CD14-positive monocyte (primary cell): Measurements from ENCODE around the gene TRIM47. TPM values are rescaled to one million over a fixed set of nuclear protein-coding genes. Genes with fewer than 3 reads are reported as not detected.

Experiments used
- DNase-seq, 3 donors: peaks; one replicate each; pipeline ENCODE4 v3.0.0-alpha.2; 2011 to 2022
- H2AFZ ChIP-seq: 2 replicates; pipeline ENCODE4 v1.6.0; 2012; ENCODE audit warnings: mild to moderate bottlenecking, low read depth, low read length, inconsistent platforms; ENCODE audit not compliant: insufficient read depth, poor library complexity, severe bottlenecking
- H3K27ac ChIP-seq, 2 donors: 1 replicate in 1 of 2; 2 replicates in 1 of 2; pipeline ENCODE4 v1.5.1; 2012 to 2013; ENCODE audit warnings: low read length in 2 of 2, control low read depth in 1 of 2, inconsistent platforms in 1 of 2, low read depth in 1 of 2, mild to moderate bottlenecking in 1 of 2
- H3K27me3 ChIP-seq, 2 donors: one replicate each; pipeline versions ENCODE4 v1.6.0 to v1.6.1; 2011 to 2013; ENCODE audit warnings: low read length in 2 of 2; ENCODE audit not compliant: control insufficient read depth in 2 of 2, insufficient read depth in 2 of 2
- H3K36me3 ChIP-seq, 2 donors: replicated peaks in 1 of 2; 1 replicate in 1 of 2; 2 replicates in 1 of 2; pipeline versions ENCODE4 v1.5.1 to v1.6.1; 2012 to 2013; ENCODE audit warnings: low read length in 2 of 2, control low read depth in 1 of 2, inconsistent platforms in 1 of 2, mild to moderate bottlenecking in 1 of 2; ENCODE audit not compliant: insufficient read depth in 2 of 2, control insufficient read depth in 1 of 2
- H3K4me1 ChIP-seq, 2 donors: 1 replicate in 1 of 2; 2 replicates in 1 of 2; pipeline versions ENCODE4 v1.5.1 to v1.6.1; 2012 to 2013; ENCODE audit warnings: low read length in 2 of 2, control low read depth in 1 of 2, inconsistent platforms in 1 of 2, mild to moderate bottlenecking in 1 of 2, moderate library complexity in 1 of 2; ENCODE audit not compliant: insufficient read depth in 2 of 2, control insufficient read depth in 1 of 2
- H3K4me2 ChIP-seq: replicated peaks from 2 replicates; pipeline ENCODE3; 2012; ENCODE audit warnings: low read length, moderate library complexity, mild to moderate bottlenecking; ENCODE audit not compliant: poor library complexity, severe bottlenecking; ENCODE audit errors: extremely low read depth
- H3K4me3 ChIP-seq, 3 experiments: fragments of 200-600 bp in 1 of 3; sonication (generic) in 1 of 3; replicated peaks in 1 of 3; 1 replicate in 2 of 3; 2 replicates in 1 of 3; pipeline ENCODE4 v1.5.1; 2011 to 2013; ENCODE audit warnings: low read length in 3 of 3, mild to moderate bottlenecking in 3 of 3, control low read depth in 2 of 3, low read depth in 2 of 3, inconsistent platforms in 1 of 3, moderate library complexity in 1 of 3
- H3K79me2 ChIP-seq: 2 replicates; pipeline ENCODE4 v1.6.0; 2012; ENCODE audit warnings: mild to moderate bottlenecking, control low read depth, inconsistent platforms, low read length, moderate library complexity; ENCODE audit not compliant: insufficient read depth
- H3K9ac ChIP-seq: 2 replicates; pipeline ENCODE4 v1.6.0; 2017; ENCODE audit warnings: low read length, mild to moderate bottlenecking; ENCODE audit not compliant: insufficient read depth, poor library complexity, severe bottlenecking
- H3K9me3 ChIP-seq, 2 donors: replicated peaks in 1 of 2; 1 replicate in 1 of 2; 2 replicates in 1 of 2; pipeline versions ENCODE4 v1.5.1 to v1.6.1; 2012 to 2013; ENCODE audit warnings: low read length in 2 of 2, control low read depth in 1 of 2; ENCODE audit not compliant: control insufficient read depth in 1 of 2, insufficient read depth in 1 of 2
- H4K20me1 ChIP-seq: 2 replicates; pipeline ENCODE4 v1.6.0; 2012; ENCODE audit warnings: mild to moderate bottlenecking, low read length, control low read depth, moderate library complexity; ENCODE audit not compliant: insufficient read depth
- H3K27ac Mint-ChIP-seq, 7 donors: one replicate each; pipeline ENCODE4 v1.8.0; 2020; ENCODE audit warnings: mild to moderate bottlenecking in 7 of 7, mixed read lengths in 7 of 7, moderate library complexity in 6 of 7, inconsistent platforms in 2 of 7
- H3K27me3 Mint-ChIP-seq, 3 donors: one replicate each; pipeline ENCODE4 v1.8.0; 2021 to 2022; ENCODE audit warnings: low read depth in 3 of 3, mild to moderate bottlenecking in 3 of 3, mixed read lengths in 3 of 3, moderate library complexity in 3 of 3, inconsistent platforms in 1 of 3
- H3K36me3 Mint-ChIP-seq, 2 donors: one replicate each; pipeline ENCODE4 v1.8.0; 2020; ENCODE audit warnings: mixed read lengths in 2 of 2, inconsistent platforms in 1 of 2, mild to moderate bottlenecking in 1 of 2
- H3K4me1 Mint-ChIP-seq: one replicate; pipeline ENCODE4 v1.8.0; 2020; ENCODE audit warnings: mild to moderate bottlenecking, mixed read lengths
- H3K4me3 Mint-ChIP-seq, 2 donors: one replicate each; pipeline ENCODE4 v1.8.0; 2020; ENCODE audit warnings: mild to moderate bottlenecking in 2 of 2, mixed read lengths in 2 of 2, moderate library complexity in 1 of 2
- H3K9me3 Mint-ChIP-seq, 7 donors: one replicate each; pipeline ENCODE4 v1.8.0; 2020 to 2022; ENCODE audit warnings: mixed read lengths in 7 of 7, mild to moderate bottlenecking in 6 of 7, moderate library complexity in 6 of 7, inconsistent platforms in 2 of 7
- CTCF ChIP-seq: fragments of 200-600 bp; IDR thresholded peaks from one replicate; pipeline ENCODE4 v1.8.0; 2022; ENCODE audit warnings: antibody characterized with exemption, mild to moderate bottlenecking
- WGBS: methylation state at CpG from one replicate; pipeline ENCODE4 v1.1.5; 2013; ENCODE audit warnings: missing lambda C conversion rate; ENCODE audit not compliant: insufficient coverage; 5-methylcytosine and 5-hydroxymethylcytosine counted together
- intact Hi-C, 2 donors: fragments of 100-400 bp; cut with micrococcal nuclease; formaldehyde crosslinking; loops; one replicate each; pipeline versions ENCODE4 v1.15.0 to v1.15.1; 2023
- polyA plus RNA-seq, 3 donors: library from polyadenylated mRNA; depleted of rRNA in 1 of 3; unstranded in 2 of 3; stranded (reverse) in 1 of 3; fragments of 300-500 nt in 2 of 3; fragments of >200 nt in 1 of 3; fragmentation: Illumina TruSeq in 2 of 3; gene quantifications; 1 replicate in 2 of 3; 2 replicates in 1 of 3; pipeline ENCODE4 v1.2.3, GENCODE V29; 2012 to 2021

The TRIM47 gene
- polyA plus RNA-seq, 3 donors = 0.20 TPM; not detected in 2

DNA sequence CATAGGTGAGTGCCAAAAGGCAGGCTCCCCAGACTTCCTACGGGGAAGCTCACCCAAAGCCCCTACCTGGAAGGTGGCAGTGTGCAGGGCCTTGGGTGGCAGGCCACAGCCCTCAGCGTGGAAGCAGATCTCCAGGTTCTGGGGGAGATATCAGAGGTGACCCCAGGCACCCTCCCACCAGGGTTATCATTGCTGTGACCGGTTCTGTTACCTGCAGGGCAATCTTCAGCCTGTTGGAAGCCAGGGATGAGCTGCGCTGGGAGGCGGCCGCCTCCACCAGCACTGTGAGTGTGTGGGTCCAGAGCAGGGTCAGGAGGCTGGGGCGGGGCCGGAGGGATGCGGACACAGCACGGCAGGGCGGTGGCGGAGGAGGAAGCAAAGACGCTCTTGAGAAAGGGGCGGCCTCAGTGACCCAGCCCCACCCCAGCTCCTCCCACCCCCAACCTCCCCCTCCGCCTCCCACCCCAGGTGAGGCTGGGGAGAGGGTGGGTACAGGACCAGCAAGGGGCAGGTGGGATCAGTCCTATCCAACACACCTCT lies 47.3 kb downstream of the TRIM47 start:
- intact Hi-C loops = no loop called here
- Histone ChIP-seq H3K27me3 (no peaks in the 10 kb centered on the region), H3K4me2 (no peak overlapping the region), H3K4me3 (no peak overlapping the region), H4K20me1 (peaks cover 86% of the 10 kb centered on the region), H3K9me3 (no peaks in the 10 kb centered on the region), H3K36me3 (peaks cover 69 to 90% of the 10 kb centered on the region in 2 donors), H2AFZ (no peak overlapping the region), H3K4me1 (peaks cover 14 to 29% of the 10 kb centered on the region in 2 donors), H3K9ac (no peak overlapping the region), H3K79me2 (no peaks in the 10 kb centered on the region), H3K27ac (peak overlapping the region in 1 of 2 donors; percentile 87)
- 92% methylated on average over 4 of the region's 15 CpGs for WGBS
- no peak for DNase-seq
- no peak overlapping the region for H3K4me3 Mint-ChIP-seq
- no peaks in the 10 kb centered on the region for H3K9me3 Mint-ChIP-seq
- peak overlapping the region; percentile 46 to 95 (median 90) for H3K27ac Mint-ChIP-seq
- H3K27me3 Mint-ChIP-seq = peaks cover 0 to 2% (median 0%) of the 10 kb centered on the region in 3 donors
- peaks cover 58 to 86% of the 10 kb centered on the region in 2 donors for H3K36me3 Mint-ChIP-seq
- no peak for TF ChIP-seq CTCF
- H3K4me1 Mint-ChIP-seq = peaks cover 31% of the 10 kb centered on the region

DNA sequence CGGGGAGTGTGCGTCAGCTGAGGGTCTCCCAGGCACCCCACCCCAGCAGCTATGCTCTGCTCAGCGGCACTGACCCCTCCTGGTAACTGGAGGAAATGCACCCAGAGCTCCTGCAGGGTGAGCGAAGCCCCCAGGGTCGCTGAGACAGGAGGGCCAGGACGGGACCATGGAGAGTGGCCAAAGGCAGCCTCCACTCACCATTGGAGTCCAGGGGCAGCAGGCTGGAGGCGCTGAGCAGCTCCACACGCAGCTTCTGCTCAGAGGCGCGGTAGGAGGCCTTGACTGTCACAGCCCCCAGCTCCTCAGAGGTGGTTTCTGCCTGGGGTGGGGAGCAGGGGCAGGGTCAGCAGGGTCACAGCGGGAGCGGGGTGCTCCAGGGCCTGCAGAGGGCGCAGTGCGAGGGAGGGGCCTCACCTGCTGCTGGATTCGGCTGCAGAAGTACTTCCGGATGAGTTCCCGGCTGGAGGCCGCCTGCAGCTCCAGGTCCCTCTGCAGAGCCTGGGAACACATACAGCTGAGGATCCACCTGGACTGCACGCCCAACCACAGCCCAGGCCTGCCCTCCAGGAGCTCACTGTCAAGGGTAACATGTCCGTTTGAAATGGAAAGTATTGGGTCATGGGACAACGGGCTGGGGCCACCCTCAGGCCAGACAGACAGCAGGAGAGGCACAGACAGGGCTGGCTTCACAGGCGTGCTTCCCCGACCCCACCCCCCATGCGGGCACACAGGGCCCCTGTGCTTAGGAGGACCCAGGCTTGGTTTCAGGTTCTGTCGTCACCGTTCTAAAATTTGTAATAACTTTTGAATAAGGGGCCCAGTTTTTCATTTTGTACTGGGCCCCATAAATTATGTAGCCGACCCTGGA lies 48.0 kb downstream of the TRIM47 start:
- no peak overlapping the region for H3K4me3 ChIP-seq
- H3K4me3 Mint-ChIP-seq = no peak overlapping the region
- H3K4me1 ChIP-seq = peaks cover 14 to 29% of the 10 kb centered on the region in 2 donors
- H3K27me3 ChIP-seq = no peaks in the 10 kb centered on the region
- peaks cover 79% of the 10 kb centered on the region for H4K20me1 ChIP-seq
- H3K79me2 ChIP-seq = no peaks in the 10 kb centered on the region
- H2AFZ ChIP-seq = no peak overlapping the region
- H3K36me3 Mint-ChIP-seq = peaks cover 54 to 83% of the 10 kb centered on the region in 2 donors
- 95% methylated on average over 25 of the region's 27 CpGs for whole genome bisulfite sequencing
- peak overlapping the region in 1 of 2 donors; percentile 58 for H3K27ac ChIP-seq
- no peaks in the 10 kb centered on the region for H3K9me3 Mint-ChIP-seq
- peak overlapping the region in 5 of 7 donors; percentile 63 to 93 (median 83) for H3K27ac Mint-ChIP-seq
- H3K4me1 Mint-ChIP-seq = peaks cover 31% of the 10 kb centered on the region
- intact Hi-C loops = no loop called here
- H3K27me3 Mint-ChIP-seq = peaks cover 0 to 2% (median 0%) of the 10 kb centered on the region in 3 donors
- peak; percentile 77 for TF ChIP-seq CTCF
- no peak overlapping the region for H3K9ac ChIP-seq
- peaks cover 67 to 90% of the 10 kb centered on the region in 2 donors for H3K36me3 ChIP-seq
- no peaks in the 10 kb centered on the region for H3K9me3 ChIP-seq
- DNase-seq = no peak
- no peak overlapping the region for H3K4me2 ChIP-seq
